ENCODE results near the gene MUTYH.
"Not testable (repeated sequence)": the region's sequence is repeated elsewhere in the genome, so short reads cannot be mapped to it uniquely, and the experiment has no call there.

Gene MUTYH

DNA sequence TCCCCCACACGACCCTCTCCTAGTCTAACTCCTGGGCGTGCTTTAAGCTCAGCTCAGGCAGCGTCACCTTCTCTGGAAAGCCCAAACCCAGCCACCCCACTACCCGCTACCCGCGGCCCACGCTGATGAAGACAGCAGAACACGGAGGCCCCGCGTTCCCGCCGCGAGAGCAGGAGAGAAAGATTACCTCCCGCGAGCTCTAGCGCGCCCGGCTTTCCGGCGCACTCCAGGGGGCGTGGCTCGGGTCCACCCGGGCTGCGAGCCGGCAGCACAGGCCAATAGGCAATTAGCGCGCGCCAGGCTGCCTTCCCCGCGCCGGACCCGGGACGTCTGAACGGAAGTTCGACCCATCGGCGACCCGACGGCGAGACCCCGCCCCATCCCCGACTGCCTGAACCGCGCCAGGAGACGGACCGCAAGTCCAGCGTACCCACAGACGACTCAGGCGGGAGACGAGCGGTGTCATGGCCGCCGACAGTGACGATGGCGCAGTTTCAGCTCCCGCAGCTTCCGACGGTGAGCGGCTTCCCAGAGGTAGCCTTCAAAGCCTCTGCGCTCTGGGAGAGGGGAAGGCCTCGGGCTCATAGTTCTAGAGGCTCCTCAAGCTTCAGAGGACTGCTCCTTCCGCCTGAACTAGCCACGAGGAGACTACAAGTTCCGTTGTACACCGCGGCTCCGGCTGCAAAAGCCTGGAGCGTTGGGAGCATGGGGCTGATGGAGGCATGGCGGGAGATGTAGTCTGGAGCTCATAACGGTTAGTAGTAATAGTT is at the start of gene MUTYH, which contains the start of gene TOE1:
Gene MUTYH, minus strand, starts transcription at position 652 of the 770 bp plus-strand sequence. CDS start 5,935 bp downstream, outside the sequence.
Gene TOE1, plus strand, starts transcription at position 382 of the 770 bp plus-strand sequence. Its CDS starts 83 bp downstream, at position 465.
- peak; percentile 99 for DNase-seq

DNA sequence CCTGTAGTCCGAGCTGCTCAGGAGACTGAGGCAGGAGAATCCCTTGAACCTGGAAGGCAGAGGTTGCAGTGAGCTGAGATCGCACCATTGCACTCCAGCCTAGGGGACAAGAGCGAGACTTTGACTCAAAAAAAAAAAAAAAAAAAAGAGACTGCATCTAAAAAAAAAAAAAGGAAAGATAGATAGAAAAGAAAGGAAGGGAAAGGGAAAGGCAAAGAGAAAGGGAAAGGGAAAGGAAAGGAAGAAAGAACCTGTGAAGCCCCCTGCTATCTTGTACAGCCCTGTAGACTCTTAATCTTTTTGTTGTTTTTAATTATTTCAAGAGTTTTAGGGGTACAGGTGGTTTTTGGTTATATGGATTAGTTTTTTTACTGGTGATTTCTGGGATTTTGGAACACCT is 46.0 kb upstream of the MUTYH start:
- DNase-seq = no peak

DNA sequence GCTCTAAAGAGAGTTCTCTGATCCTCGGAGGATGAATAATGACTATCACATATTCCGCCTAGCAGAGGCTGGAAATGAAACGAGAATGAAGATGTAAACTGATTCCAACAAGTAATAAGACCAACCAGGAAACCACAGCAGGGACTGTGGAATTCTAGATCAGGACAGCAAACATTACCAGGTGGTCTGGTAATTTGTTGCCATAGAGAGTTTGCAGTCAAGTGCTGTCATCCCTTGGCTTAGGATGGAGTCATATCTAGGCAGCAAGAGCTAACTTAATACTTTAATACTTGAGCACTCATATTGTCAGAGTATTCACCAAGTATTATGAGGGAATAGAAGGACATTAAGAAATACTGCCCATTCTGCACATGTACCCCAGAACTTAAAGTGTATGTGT is 45.1 kb upstream of the MUTYH start:
- peak; percentile 41 for DNase-seq

DNA sequence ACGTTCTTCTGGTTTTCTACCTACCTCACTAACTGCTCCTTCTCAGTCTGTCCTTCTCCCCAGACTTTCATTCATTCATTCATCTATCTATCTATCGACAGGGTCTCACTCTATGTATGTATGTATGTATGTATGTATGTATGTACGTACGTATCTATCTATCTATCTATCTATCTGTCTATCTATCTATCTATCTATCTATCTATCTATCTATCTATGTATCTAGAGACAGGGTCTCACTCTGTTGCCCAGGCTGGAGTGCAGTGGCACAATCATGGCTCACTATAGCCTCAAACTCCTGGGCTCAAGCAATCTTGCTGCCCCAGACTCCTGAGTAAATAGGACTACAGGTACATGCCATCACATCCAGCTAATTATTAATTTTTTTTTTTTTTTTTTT is 44.0 kb upstream of the MUTYH start:
- not testable (repeated sequence) for DNase-seq

DNA sequence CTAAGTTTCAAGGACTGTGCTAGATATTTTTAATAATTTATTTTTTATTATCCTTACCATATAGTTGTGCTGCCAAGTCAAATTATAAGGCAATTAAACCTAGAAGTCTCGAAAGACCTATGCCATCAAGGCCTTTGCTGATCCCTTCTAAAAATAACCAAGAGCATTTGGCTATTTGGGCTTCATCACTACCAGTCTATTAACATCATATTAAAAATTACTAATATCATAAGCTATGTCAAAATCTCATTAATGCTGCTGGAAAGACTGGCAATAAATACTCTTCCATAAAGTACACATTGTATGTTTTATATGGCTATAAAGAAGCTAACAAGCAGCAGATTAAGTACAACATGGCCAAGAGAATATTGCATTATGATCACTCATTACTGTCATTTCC is 43.0 kb upstream of the MUTYH start:
- DNase-seq = no peak

DNA sequence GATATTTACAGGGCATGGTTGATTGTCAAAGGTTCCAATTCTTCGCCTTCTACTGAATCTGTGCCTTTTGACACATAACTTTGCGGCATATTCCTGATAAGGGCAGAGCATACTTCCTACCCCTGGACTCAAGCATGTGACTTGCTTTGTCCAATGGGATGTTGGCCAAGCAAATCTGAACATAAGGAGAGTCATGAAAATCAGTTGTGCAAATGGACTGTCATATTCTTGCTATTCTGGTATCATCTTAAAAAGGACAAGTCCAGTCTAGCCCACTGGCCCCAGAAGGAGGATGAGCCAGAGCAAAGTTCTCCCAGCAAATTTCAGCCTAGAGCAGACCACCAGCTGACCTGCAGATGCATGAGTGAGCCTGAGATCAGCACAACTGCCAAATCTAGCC is 41.0 kb upstream of the MUTYH start:
- DNase-seq = no peak

DNA sequence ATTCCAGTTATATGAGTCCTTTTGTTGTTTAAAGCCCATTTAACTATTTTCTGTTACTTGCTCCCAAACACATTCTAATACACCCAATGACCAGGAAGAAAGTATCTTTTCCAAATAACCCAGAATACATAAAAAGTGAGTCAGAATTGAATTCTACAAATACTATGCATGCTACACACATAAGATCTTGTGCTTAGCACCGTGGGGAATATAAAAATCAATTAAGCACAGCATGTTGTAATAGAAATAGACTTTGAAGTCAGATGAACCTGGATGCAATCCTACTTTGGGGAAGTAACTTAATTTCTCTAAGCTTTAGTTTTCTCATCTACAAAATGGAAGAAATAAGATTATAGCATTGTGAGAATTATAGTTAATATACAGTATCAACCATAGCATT is 40.5 kb upstream of the MUTYH start:
- DNase-seq = no peak

DNA sequence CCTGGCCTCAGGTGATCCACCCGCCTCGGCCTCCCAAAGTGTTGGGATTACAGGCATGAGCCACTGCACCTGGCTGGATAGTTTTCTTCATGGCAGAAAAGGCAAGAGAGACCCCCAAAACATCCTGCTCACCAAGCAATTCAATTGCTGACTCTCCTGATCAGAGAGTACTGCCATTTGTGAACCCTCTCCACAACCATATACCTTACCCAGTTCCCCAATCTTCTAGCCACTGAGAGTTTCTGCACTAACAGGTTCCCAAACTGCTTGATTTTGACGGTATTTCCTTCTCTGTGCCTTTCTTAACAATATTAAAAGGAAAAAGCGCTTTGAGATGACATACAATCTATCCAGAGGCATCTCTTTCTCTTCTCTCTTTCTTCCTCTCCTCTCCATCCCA is 39.9 kb upstream of the MUTYH start:
- no peak for DNase-seq

DNA sequence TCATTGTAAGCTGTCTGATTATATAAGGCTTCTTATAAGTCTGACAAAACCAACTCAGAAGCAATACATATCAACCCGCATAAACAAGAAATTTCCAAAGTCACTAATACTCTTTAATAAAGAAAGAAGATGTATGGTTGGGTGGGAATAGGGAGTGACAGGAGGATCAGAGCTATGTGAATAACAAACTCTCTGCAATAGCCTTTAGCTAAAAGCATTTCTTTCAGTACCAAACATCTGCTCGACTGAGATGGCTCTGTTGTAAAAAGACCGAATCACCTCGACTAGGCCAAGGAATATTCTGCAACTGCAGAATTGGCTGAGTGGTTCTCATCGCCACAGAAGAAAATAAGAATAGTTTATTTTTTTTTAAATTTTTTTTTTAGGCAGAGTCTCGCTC is 39.3 kb upstream of the MUTYH start:
- no peak for DNase-seq

DNA sequence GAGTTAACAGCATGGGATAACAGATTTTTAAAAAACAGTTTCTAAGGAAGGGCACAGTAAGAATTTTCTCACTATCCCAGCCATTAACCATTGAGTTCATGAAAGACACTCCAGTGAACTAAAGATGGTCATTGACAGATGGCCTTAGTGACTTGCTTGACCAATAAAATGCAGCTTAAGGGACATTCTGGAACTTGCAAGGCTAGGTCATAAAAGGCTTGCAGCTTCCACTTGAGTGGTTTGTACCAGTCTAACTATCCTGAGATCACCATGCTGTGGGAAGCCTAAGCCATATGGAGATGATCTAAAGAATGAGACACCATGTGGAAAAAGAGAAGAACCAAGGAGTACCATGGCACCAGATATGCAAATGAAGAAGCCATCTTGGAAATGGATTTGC is 37.9 kb upstream of the MUTYH start:
- DNase-seq = no peak

DNA sequence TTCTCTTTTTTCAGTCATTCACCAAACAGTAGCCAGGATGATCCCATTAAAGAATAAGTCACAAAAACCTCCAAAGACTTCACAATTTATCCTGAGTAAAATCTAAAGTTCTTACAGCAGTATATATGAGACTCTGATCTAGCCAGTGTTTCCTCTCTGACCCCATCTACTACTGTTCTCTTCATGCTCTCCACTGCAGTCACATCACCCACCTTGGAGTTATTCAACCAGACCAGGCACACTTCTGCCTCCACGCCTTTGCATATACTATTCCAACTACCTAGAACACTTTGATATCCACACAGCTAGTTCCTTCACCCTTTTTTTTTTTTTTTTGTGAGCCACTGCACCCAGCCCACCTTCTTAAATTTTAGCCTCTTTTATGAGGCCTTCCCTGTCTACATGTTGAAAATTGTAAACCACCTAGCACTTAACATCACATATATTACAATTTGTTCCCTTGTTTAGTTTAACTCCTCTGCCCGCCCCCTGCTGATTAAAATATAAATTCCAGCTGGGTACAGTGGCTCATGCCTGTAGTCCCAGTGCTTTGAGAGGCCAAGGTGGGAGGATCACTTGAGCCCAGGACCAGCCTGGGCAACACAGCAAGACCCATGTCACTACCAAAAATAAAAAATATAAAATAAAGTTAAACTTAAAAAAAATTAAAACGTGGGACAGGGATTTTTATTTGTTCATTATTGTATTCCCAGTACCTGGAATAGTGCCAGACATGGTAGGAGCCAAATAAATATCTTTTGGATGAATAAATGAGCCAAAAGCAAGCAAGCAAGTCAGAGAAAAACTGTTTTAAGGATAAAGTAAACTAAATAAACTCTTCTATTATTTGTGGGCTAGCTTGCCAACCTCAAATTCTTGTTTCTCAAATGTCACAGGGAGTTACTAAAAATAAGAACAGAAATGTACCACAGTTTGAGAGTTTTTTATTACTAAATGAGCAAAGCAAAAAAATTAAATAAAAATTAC is 35.2 kb upstream of the MUTYH start:
- no peak for DNase-seq

DNA sequence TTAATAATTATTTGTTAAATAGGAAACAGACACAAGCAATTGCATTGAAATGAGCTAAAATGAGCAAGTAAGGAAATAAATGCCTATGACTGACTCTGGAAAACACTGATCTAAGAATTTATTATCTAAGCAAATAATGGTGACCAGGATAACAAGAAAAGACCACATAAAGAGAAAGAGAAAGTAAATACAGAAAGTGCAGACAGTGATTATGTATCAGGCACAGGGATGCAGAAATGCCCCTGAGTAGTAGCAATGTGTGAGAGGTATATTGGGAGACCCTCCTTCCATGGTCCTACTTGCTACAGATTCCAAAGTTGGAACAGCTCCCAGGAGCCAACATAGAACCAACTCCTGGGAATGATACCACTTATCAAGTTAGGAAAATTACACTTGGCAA is 33.3 kb upstream of the MUTYH start:
- no peak for DNase-seq

DNA sequence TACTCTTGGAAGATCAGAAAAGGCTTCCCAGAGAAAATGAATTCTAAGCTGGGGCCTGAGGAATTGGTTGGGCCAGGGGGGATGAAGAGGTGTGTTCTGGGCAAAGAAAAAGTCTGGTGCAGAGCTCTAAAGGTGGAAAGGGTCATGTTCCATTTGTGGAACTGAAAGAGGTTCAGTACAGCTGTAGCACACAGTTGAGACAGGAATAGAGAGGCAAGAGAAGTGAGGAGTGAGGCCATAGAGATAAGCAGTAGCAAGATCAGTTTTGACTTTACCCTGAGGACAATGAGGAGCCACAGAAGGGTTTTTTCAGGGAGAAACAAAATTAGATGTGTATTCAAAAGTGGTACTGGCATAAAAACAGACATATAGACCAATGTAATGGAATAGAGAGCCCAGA is 30.3 kb upstream of the MUTYH start:
- no peak for DNase-seq

DNA sequence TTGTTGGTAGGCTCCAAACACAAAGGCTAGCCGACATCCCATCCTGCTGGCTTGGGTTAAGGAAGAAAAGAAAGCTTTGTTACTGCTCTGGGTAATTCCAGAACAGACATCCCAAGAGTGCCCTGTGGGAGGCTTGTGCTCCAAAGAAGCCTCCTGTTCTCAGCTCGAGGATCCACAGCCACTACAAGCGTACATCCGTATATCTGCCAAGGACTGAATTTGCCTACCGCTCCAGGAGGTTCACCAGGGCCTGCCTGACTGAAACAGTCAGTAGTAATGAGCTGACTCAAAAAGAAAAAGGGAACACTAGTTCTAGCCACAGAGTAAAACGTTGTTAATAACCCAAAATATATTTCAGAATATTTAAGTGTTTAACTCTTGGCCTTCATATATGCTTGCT is 24.8 kb upstream of the MUTYH start:
- no peak for DNase-seq

DNA sequence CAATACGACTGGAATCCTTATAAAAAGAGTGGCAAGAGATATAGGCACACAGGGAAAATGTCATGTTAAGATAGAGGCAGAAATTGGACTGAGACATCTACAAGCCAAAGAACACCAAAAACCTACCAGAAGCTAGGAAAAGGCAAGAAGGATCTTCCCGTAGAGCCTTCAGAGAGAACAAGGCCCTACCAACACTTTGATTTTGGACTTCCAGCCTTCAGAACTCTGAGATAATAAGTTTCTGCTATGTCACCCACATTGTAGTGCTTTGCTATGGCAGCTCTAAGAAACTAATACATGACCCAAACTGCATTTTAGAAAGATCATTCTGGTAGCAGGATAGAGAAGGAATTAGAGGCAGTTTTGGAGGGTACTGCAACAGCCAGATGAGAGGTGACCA is 24.1 kb upstream of the MUTYH start:
- no peak for DNase-seq

DNA sequence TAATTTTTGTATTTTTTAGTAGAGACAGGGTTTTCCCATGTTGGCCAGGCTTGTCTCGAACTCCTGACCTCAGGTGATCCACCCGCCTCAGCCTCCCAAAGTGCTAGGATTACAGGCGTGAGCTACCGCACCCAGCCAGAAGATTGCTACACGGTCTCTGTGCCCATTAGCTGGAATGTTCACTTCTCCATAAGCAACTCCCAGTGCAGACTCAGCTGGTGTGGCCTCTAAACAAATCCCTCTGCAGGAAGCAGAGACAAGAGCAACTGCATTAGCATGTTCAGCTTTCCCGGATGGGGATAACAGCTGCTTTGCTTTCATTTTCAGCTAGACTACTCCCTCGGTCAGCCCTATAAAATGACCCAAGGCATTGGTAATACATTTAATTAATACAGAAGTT is 20.7 kb upstream of the MUTYH start:
- DNase-seq = peak; percentile 64

DNA sequence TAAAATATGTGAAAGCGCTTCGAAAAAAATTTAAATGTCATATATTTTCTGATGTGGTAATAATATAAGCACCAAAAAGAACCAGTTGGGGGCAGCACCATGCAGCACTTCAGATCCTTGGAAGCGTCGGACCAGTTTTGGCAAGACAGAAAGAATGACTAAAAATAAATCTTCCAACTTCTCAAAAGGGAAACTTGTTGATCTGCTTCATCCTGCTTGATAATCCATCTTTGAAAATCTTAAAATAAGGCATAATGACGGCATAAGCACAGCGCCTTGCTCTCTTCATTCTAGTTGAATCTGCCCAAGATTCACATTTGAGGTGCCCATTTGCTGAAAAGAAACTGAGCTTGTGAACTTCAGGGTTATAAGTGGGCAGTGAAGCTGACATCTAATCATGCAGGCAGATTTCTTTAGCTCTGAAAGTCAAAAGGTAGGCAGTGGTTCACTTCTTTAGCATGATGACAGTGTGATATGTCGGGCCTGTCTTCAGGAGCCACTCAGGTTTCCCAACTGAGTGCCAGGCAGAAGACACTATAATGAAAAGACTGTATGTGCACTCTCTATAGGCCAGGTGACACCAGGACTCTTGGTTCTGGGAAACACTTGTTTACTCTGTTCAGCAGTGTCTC is 19.8 kb upstream of the MUTYH start:
- peak; percentile 59 for DNase-seq

DNA sequence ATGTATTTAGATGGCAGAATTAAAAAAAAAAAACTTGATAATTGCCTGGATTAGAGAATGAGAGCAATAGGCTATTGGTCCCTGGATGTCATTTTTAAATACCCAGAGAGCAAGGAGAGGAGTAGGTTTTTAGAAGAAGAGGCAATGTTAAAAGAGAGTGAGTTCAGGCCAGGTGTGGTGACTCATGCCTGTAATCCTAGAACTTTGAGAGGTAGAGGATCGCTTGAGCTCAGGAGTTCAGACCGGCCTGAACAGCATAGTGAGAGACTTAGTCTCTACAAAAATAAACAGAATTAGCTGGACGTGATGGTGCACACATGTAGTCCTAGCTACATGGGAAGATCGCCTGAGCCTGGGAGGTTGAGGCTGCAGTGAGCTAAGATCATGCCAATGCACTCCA is 15.9 kb upstream of the MUTYH start:
- DNase-seq = no peak

DNA sequence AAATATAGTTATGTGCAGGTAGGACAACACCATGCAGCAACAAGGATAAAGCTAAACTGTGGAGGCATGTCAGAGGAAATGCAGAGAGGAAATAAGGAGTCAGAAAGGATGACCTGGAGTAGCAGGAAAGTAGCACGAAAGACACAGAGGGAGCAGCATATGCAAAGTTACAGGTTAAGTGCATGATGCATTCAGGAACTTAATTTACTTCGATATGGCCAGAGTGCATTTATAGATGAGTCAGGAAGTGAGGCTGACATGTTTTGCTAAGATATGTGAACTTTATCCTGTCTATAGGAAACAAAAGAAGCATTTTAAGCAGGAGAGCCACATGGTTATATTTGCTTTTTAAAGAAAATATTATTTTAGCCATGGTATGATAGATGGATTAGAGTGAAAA is 15.4 kb upstream of the MUTYH start:
- DNase-seq = no peak

DNA sequence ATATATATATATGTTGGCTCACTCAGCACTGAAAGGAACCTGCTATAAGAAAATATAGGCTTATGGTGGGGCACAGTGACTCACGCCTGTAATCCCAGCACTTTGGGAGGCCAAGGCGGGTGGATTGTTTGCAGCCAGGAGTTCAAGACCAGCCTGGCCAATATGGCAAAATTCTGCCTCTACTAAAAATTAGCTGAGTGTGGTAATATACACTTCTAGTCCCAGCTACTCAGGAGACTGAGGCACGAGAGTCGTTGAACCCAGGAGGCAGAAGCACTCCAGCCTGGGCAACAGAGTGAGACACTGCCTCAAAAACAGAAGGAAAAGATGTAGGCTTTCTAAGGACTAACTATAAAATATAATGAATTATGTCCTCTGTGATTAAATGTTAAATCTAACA is 14.6 kb upstream of the MUTYH start:
- no peak for DNase-seq

DNA sequence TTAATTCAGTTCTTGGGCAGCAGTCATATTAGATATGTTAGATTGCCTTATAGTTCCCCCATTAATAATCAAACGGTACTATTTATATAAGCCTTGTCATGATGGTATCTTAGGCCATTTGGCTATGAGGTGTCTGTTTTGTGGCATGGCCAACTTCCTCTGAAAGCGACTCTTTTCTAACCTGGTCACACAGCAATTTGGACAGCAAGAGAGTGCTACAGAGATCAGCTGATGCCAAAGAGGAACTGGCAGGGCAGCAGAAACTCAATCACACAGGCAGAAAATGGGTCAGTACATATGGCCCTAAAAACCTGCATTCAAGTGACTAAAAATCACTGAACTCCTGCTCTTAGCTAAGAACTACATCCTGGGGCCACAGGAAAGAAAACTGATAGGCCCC is 13.4 kb upstream of the MUTYH start:
- DNase-seq = no peak

DNA sequence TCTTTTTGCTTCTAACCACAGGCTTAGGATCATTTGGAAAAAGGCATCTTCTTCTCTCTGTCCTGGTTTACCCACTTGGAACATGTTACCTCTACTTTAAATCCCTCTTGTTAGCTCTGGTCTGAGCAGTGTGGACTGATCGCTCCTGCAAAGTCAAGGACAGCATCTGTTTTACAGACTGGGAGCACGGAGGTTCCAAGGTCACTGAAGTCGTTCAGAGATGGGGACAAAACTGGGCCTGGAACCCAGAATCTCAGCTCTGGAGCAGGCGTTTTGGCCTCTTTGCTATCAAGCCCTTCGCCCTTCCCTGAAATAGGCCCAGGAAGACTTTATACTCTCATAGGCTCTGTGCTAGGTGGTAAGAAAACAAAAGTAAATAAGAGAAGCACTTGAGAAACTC is 11.3 kb upstream of the MUTYH start:
- DNase-seq = no peak

DNA sequence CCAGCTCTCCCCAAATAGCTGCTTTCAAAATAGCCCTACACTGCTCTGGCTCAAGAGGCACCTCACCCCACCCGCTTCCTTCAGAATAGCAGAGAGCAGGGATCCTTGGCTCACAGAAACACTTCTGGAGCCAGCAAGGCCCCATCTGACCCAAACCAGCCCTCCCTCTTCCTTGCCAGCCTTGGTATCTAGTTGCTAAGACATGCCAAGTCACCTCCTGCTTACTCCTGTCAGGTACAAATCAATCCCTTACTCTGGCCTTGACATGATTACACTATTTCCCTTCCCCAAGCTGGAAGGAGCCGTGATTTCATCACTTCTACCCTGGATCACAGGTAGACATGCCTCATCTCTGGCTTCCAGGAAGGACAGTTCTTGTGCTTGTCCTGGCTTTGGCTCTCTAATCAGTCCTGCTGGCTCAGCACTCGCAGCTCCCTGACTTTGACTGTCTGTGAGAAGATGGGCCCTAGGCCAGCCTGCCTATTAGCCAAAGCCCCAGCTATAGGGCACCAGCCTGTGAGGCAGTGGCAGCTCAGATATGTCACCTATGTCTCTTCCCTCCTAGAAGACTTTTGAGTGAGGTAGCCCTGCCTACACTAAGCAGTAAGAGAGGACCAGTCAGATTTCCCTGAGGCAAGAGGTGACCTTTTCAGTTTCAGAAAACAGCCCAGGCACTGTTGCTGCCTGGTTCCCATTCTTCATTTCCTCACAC is 8.9 kb upstream of the MUTYH start:
- no peak for DNase-seq

All from NCI-H774 (cell line).